Parathyroid adenoma (tissue), 2 donors: Measurements from ENCODE around the gene DNAL1.
"Not testable (repeated sequence)": the region's sequence is repeated elsewhere in the genome, so short reads cannot be mapped to it uniquely, and the experiment has no call there.

Experiments
- H2AFZ ChIP-seq: fragments of 300-600 bp; sonication (generic); one replicate; pipeline ENCODE4 v1.7.0; 2017; ENCODE audit warnings: antibody characterized with exemption, mild to moderate bottlenecking
- H3K27ac ChIP-seq: fragments of 300-600 bp; sonication (generic); one replicate; pipeline ENCODE4 v1.7.0; 2017
- H3K27me3 ChIP-seq: fragments of 300-600 bp; sonication (generic); one replicate; pipeline ENCODE4 v1.7.0; 2017; ENCODE audit warnings: low read length; ENCODE audit not compliant: control insufficient read depth, insufficient read depth
- H3K36me3 ChIP-seq: fragments of 300-600 bp; sonication (generic); one replicate; pipeline ENCODE4 v1.7.0; 2017; ENCODE audit warnings: low read length; ENCODE audit not compliant: control insufficient read depth, insufficient read depth
- H3K4me1 ChIP-seq: fragments of 300-600 bp; sonication (generic); one replicate; pipeline ENCODE4 v1.7.0; 2017; ENCODE audit warnings: control low read depth
- H3K4me2 ChIP-seq: fragments of 300-600 bp; sonication (generic); one replicate; pipeline ENCODE4 v1.7.0; 2017; ENCODE audit warnings: low read length
- H3K4me3 ChIP-seq: fragments of 300-600 bp; sonication (generic); one replicate; pipeline ENCODE4 v1.7.0; 2017; ENCODE audit warnings: low read depth, low read length
- H3K79me2 ChIP-seq: fragments of 300-600 bp; sonication (generic); one replicate; pipeline ENCODE4 v1.7.0; 2017; ENCODE audit warnings: control low read depth
- H3K9ac ChIP-seq: fragments of 300-600 bp; sonication (generic); one replicate; pipeline ENCODE4 v1.7.0; 2017; ENCODE audit warnings: mild to moderate bottlenecking
- H3K9me3 ChIP-seq: fragments of 300-600 bp; sonication (generic); one replicate; pipeline ENCODE4 v1.7.0; 2017; ENCODE audit warnings: low read length; ENCODE audit not compliant: control insufficient read depth
- CTCF ChIP-seq: fragments of 300-600 bp; sonication (generic); IDR thresholded peaks from one replicate; pipeline ENCODE4 v1.7.0; 2017; ENCODE audit warnings: antibody characterized with exemption, mild to moderate bottlenecking
- donor health status: primary hyperparathyroidism.

Gene DNAL1

GRCh38 chr14:73637830-73638229 lies 7.0 kb upstream of the DNAL1 start:
- no peaks in the 10 kb centered on the region for H3K27me3 ChIP-seq
- H3K9ac ChIP-seq, result no peak overlapping the region
- peaks cover 2% of the 10 kb centered on the region for H3K4me1 ChIP-seq
- no peak overlapping the region for H2AFZ ChIP-seq
- no peak overlapping the region for H3K27ac ChIP-seq
- no peak overlapping the region for H3K4me2 ChIP-seq
- no peak for TF ChIP-seq CTCF
- H3K4me3 ChIP-seq, result no peak overlapping the region
- H3K79me2 ChIP-seq, result no peaks in the 10 kb centered on the region
- no peaks in the 10 kb centered on the region for H3K9me3 ChIP-seq
- no peaks in the 10 kb centered on the region for H3K36me3 ChIP-seq

GRCh38 chr14:73640796-73641365 lies 3.9 kb upstream of the DNAL1 start:
- Histone ChIP-seq H3K9me3 (no peaks in the 10 kb centered on the region), H3K4me3 (no peak overlapping the region), H3K36me3 (no peaks in the 10 kb centered on the region), H2AFZ (no peak overlapping the region), H3K9ac (no peak overlapping the region), H3K4me2 (no peak overlapping the region), H3K79me2 (peaks cover 11% of the 10 kb centered on the region), H3K27ac (no peak overlapping the region), H3K27me3 (no peaks in the 10 kb centered on the region), H3K4me1 (no peaks in the 10 kb centered on the region)
- TF ChIP-seq CTCF, result no peak

- Histone ChIP-seq H3K36me3 (no peaks in the 10 kb centered on the region), H3K27me3 (no peaks in the 10 kb centered on the region), H3K9ac (peak overlapping the region; percentile 51), H3K4me1 (no peaks in the 10 kb centered on the region), H3K27ac (peak overlapping the region; percentile 93), H2AFZ (peak overlapping the region; percentile 91), H3K79me2 (peaks cover 23% of the 10 kb centered on the region), H3K4me2 (peak overlapping the region; percentile 85), H3K9me3 (no peaks in the 10 kb centered on the region), H3K4me3 (peak overlapping the region; percentile 98)
- no peak for TF ChIP-seq CTCF
Measured at GRCh38 chr14:73645248-73645610, 443 bp downstream of the DNAL1 start.

GRCh38 chr14:73651005-73651404 lies 6.2 kb downstream of the DNAL1 start:
- no peak overlapping the region for H3K4me3 ChIP-seq
- H3K27ac ChIP-seq, result no peak overlapping the region
- H3K4me1 ChIP-seq, result no peaks in the 10 kb centered on the region
- no peak overlapping the region for H3K4me2 ChIP-seq
- H2AFZ ChIP-seq, result no peak overlapping the region
- peaks cover 27% of the 10 kb centered on the region for H3K79me2 ChIP-seq
- no peaks in the 10 kb centered on the region for H3K27me3 ChIP-seq
- H3K9ac ChIP-seq, result no peak overlapping the region
- no peaks in the 10 kb centered on the region for H3K9me3 ChIP-seq
- TF ChIP-seq CTCF, result no peak
- no peaks in the 10 kb centered on the region for H3K36me3 ChIP-seq

- no peak overlapping the region for H3K4me3 ChIP-seq
- H3K4me2 ChIP-seq, result no peak overlapping the region
- no peaks in the 10 kb centered on the region for H3K27me3 ChIP-seq
- H3K36me3 ChIP-seq, result no peaks in the 10 kb centered on the region
- no peak overlapping the region for H3K9ac ChIP-seq
- no peak overlapping the region for H2AFZ ChIP-seq
- no peak overlapping the region for H3K27ac ChIP-seq
- H3K79me2 ChIP-seq, result peaks cover 20% of the 10 kb centered on the region
- no peaks in the 10 kb centered on the region for H3K9me3 ChIP-seq
- no peak for TF ChIP-seq CTCF
- H3K4me1 ChIP-seq, result no peaks in the 10 kb centered on the region
Measured at GRCh38 chr14:73655851-73656250, 11.1 kb downstream of the DNAL1 start.

- not testable (repeated sequence) for H3K79me2 ChIP-seq, H3K4me2 ChIP-seq, H3K4me3 ChIP-seq, H3K27me3 ChIP-seq, H3K27ac ChIP-seq, H3K9me3 ChIP-seq, H3K4me1 ChIP-seq, H3K36me3 ChIP-seq, H2AFZ ChIP-seq, H3K9ac ChIP-seq
Measured at GRCh38 chr14:73659202-73659601, 14.4 kb downstream of the DNAL1 start.
